Fibroblast of pulmonary artery (primary cell): ENCODE data around the gene USB1.
"Not testable (repeated sequence)": the region's sequence is repeated elsewhere in the genome, so short reads cannot be mapped to it uniquely, and the experiment has no call there.

Source experiments
- DNase-seq: peaks from one replicate; pipeline ENCODE4 v3.0.0-alpha.2; 2010; ENCODE audit warnings: low read depth
- H3K4me3 ChIP-seq: replicated peaks from 2 replicates; pipeline ENCODE4 v1.5.1; 2011; ENCODE audit warnings: low read depth, mild to moderate bottlenecking, control low read depth, low read length, moderate library complexity
- CTCF ChIP-seq: IDR thresholded peaks from 2 replicates; pipeline ENCODE4 v1.5.1; 2011; ENCODE audit warnings: mild to moderate bottlenecking, control low read depth, low read length, inconsistent platforms; ENCODE audit errors: missing control alignments

Gene USB1

GRCh38 chr16:58001781-58002415 is 691 bp downstream of the USB1 start:
- peak overlapping the region; percentile 81 for H3K4me3 ChIP-seq
- TF ChIP-seq CTCF, result no peak
- DNase-seq, result no peak

GRCh38 chr16:58002416-58002800 is 1.2 kb downstream of the USB1 start:
- no peak overlapping the region for H3K4me3 ChIP-seq
- TF ChIP-seq CTCF, result no peak
- no peak for DNase-seq

- no peak overlapping the region for H3K4me3 ChIP-seq
- TF ChIP-seq CTCF, result no peak
- no peak for DNase-seq
Observed at GRCh38 chr16:58002936-58003335, 1.7 kb downstream of the USB1 start.

GRCh38 chr16:58004736-58005135 is 3.5 kb downstream of the USB1 start:
- peak; percentile 19 for DNase-seq

GRCh38 chr16:58009856-58010416 is 8.7 kb downstream of the USB1 start:
- no peak for DNase-seq
- no peak for TF ChIP-seq CTCF
- H3K4me3 ChIP-seq, result no peak overlapping the region

More at GRCh38 chr16:58004736-58005135, 3.5 kb downstream of the USB1 start:
- H3K4me3 ChIP-seq, result not testable (repeated sequence)

- no peak for TF ChIP-seq CTCF
- DNase-seq, result no peak
- no peak overlapping the region for H3K4me3 ChIP-seq
Observed at GRCh38 chr16:58010886-58011285, 9.7 kb downstream of the USB1 start.

- H3K4me3 ChIP-seq, result no peak overlapping the region
- TF ChIP-seq CTCF, result peak; percentile 1
- peak; percentile 66 for DNase-seq
Observed at GRCh38 chr16:58011652-58012051, 10.4 kb downstream of the USB1 start.
